GM19324 (cell line): ENCODE data around the gene FILIP1L.
"Not testable (repeated sequence)": the region's sequence is repeated elsewhere in the genome, so short reads cannot be mapped to it uniquely, and the experiment has no call there.

Experiments used
- ATAC-seq: cut with Tn5 transposase; IDR thresholded peaks from one replicate; pipeline ENCODE4 v1.9.1; 2021; ENCODE audit warnings: mild to moderate bottlenecking, moderate library complexity; ENCODE audit not compliant: unreplicated experiment, low FRiP score

FILIP1L gene

GRCh38 chr3:99858469-99858868 lies 255.8 kb downstream of the FILIP1L start:
- no peak for ATAC-seq

- ATAC-seq = no peak
Observed at GRCh38 chr3:99857278-99857677, 257.0 kb downstream of the FILIP1L start.

- no peak for ATAC-seq
Observed at GRCh38 chr3:99856437-99857220, 257.7 kb downstream of the FILIP1L start.

GRCh38 chr3:99855900-99856299 lies 258.4 kb downstream of the FILIP1L start:
- ATAC-seq = no peak

- ATAC-seq = no peak
Observed at GRCh38 chr3:99854756-99855298, 259.5 kb downstream of the FILIP1L start.

- no peak for ATAC-seq
Observed at GRCh38 chr3:99852851-99853250, 261.4 kb downstream of the FILIP1L start.

- ATAC-seq = no peak
Observed at GRCh38 chr3:99851955-99852354, 262.3 kb downstream of the FILIP1L start.

- no peak for ATAC-seq
Observed at GRCh38 chr3:99850608-99851007, 263.7 kb downstream of the FILIP1L start.

GRCh38 chr3:99848433-99848832 lies 265.9 kb downstream of the FILIP1L start:
- no peak for ATAC-seq

GRCh38 chr3:99846477-99847160 lies 267.7 kb downstream of the FILIP1L start:
- no peak for ATAC-seq

- ATAC-seq = no peak
Observed at GRCh38 chr3:99845999-99846398, 268.3 kb downstream of the FILIP1L start.

GRCh38 chr3:99845331-99845730 lies 269.0 kb downstream of the FILIP1L start:
- ATAC-seq = no peak

GRCh38 chr3:99843590-99844258 lies 270.6 kb downstream of the FILIP1L start:
- no peak for ATAC-seq

GRCh38 chr3:99842826-99843589 lies 271.3 kb downstream of the FILIP1L start:
- ATAC-seq = no peak

- ATAC-seq = not testable (repeated sequence)
Observed at GRCh38 chr3:99841949-99842348, 272.4 kb downstream of the FILIP1L start.

- no peak for ATAC-seq
Observed at GRCh38 chr3:99839613-99840012, 274.7 kb downstream of the FILIP1L start.

GRCh38 chr3:99838755-99839154 lies 275.5 kb downstream of the FILIP1L start:
- no peak for ATAC-seq

- no peak for ATAC-seq
Observed at GRCh38 chr3:99837715-99838114, 276.6 kb downstream of the FILIP1L start.

GRCh38 chr3:99836681-99837080 lies 277.6 kb downstream of the FILIP1L start:
- no peak for ATAC-seq

- no peak for ATAC-seq
Observed at GRCh38 chr3:99834211-99834957, 279.9 kb downstream of the FILIP1L start.
